Prostate gland (tissue), 2 donors: ENCODE measurements around the gene PPM1B. TPM values are rescaled to one million over a fixed set of nuclear protein-coding genes. Genes with fewer than 3 reads are reported as not detected.

Experiments used
- DNase-seq: peaks from one replicate; pipeline ENCODE4 v3.0.0-alpha.2; 2019; ENCODE audit warnings: low spot score
- H3K27ac ChIP-seq, 2 donors: fragments of 200-600 bp; sonication (generic); 2 replicates each; pipeline ENCODE4 v1.5.1; 2017 to 2019
- H3K27me3 ChIP-seq: fragments of 200-600 bp; sonication (generic); replicated peaks from 2 replicates; pipeline ENCODE4 v1.5.1; 2019; ENCODE audit not compliant: insufficient read depth
- H3K36me3 ChIP-seq, 2 donors: fragments of 200-600 bp; sonication (generic); 1 replicate in 1 of 2; 2 replicates in 1 of 2; pipeline versions ENCODE4 v1.5.1 to v1.8.1; 2017 to 2019
- H3K4me1 ChIP-seq: fragments of 200-600 bp; sonication (generic); replicated peaks from 2 replicates; pipeline ENCODE4 v1.5.1; 2019
- H3K4me3 ChIP-seq, 2 donors: fragments of 200-600 bp; sonication (generic); 2 replicates each; pipeline ENCODE4 v1.5.1; 2017 to 2019
- H3K9me3 ChIP-seq: fragments of 200-600 bp; sonication (generic); 2 replicates; pipeline ENCODE4 v1.5.1; 2017
- CTCF ChIP-seq, 4 experiments: fragments of 200-600 bp in 2 of 4; fragments of 450-650 bp in 2 of 4; sonication (generic) in 2 of 4; IDR thresholded peaks; 1 replicate in 3 of 4; 2 replicates in 1 of 4; pipeline ENCODE4 v1.5.1; 2016 to 2019; ENCODE audit warnings: antibody characterized with exemption in 4 of 4, mild to moderate bottlenecking in 2 of 4, moderate library complexity in 2 of 4
- POLR2A ChIP-seq: fragments of 450-650 bp; IDR thresholded peaks from one replicate; pipeline ENCODE4 v1.6.1; 2016; ENCODE audit warnings: antibody characterized with exemption, mild to moderate bottlenecking
- POLR2AphosphoS5 ChIP-seq: sonication (generic); formaldehyde crosslinking; IDR thresholded peaks from one replicate; pipeline ENCODE4 v1.6.1; 2017; ENCODE audit warnings: antibody characterized with exemption
- WGBS: methylation state at CpG from one replicate; pipeline ENCODE4 v1.1.5; 2018; 5-methylcytosine and 5-hydroxymethylcytosine counted together
- intact Hi-C: fragments of 100-400 bp; cut with DNase I; formaldehyde crosslinking; loops from one replicate; pipeline ENCODE4 v1.14.2; 2022
- total RNA-seq, 2 donors: library from RNA; depleted of rRNA; stranded (reverse); fragments of >200 nt; gene quantifications; one replicate each; pipeline ENCODE4 v1.1.0, GENCODE V29; 2016

PPM1B gene
- total RNA-seq, 2 donors from 2014 or later: 59.9 to 65.4 TPM

GRCh38 chr2:44189104-44189503 lies 20.4 kb downstream of the PPM1B start:
- intact Hi-C loops: no loop called here
- Histone ChIP-seq H3K9me3 (no peaks in the 10 kb centered on the region), H3K4me3 (no peak overlapping the region), H3K36me3 (no peaks in the 10 kb centered on the region), H3K27me3 (no peaks in the 10 kb centered on the region), H3K27ac (no peak overlapping the region), H3K4me1 (no peaks in the 10 kb centered on the region)
- TF ChIP-seq POLR2AphosphoS5: no peak
- TF ChIP-seq CTCF (IDR thresholded peaks at IDR 0.05): no peak
- no peak for TF ChIP-seq POLR2A
- no peak for DNase-seq
- 88% methylated on average over 4 of the region's 4 CpGs for WGBS

GRCh38 chr2:44190526-44190925 lies 21.9 kb downstream of the PPM1B start:
- intact Hi-C loops: no loop called here
- no peaks in the 10 kb centered on the region for H3K36me3 ChIP-seq

GRCh38 chr2:44191739-44192138 lies 23.1 kb downstream of the PPM1B start:
- intact Hi-C loops: no loop called here
- TF ChIP-seq CTCF (IDR thresholded peaks at IDR 0.05): no peak
- TF ChIP-seq POLR2A: no peak
- no peak for TF ChIP-seq POLR2AphosphoS5
- no peak for DNase-seq
- Histone ChIP-seq H3K27me3 (no peaks in the 10 kb centered on the region), H3K4me1 (no peaks in the 10 kb centered on the region), H3K9me3 (no peaks in the 10 kb centered on the region), H3K4me3 (no peak overlapping the region), H3K36me3 (no peaks in the 10 kb centered on the region), H3K27ac (no peak overlapping the region)

More at GRCh38 chr2:44190526-44190925, 21.9 kb downstream of the PPM1B start:
- H3K9me3 ChIP-seq: no peaks in the 10 kb centered on the region
- H3K4me3 ChIP-seq: no peak overlapping the region
- TF ChIP-seq POLR2A: no peak
- TF ChIP-seq POLR2AphosphoS5: no peak
- no peak for TF ChIP-seq CTCF (IDR thresholded peaks at IDR 0.05)
- 68% methylated on average over 3 of the region's 3 CpGs for WGBS
- no peak overlapping the region for H3K27ac ChIP-seq
- H3K27me3 ChIP-seq: no peaks in the 10 kb centered on the region
- no peak for DNase-seq
- no peaks in the 10 kb centered on the region for H3K4me1 ChIP-seq

- Histone ChIP-seq H3K4me3 (no peak overlapping the region), H3K9me3 (no peaks in the 10 kb centered on the region), H3K27me3 (no peaks in the 10 kb centered on the region), H3K27ac (no peak overlapping the region), H3K36me3 (no peaks in the 10 kb centered on the region), H3K4me1 (no peaks in the 10 kb centered on the region)
- intact Hi-C loops: no loop called here
- WGBS: 86% methylated on average over 1 of the region's 1 CpG
- no peak for DNase-seq
- TF ChIP-seq POLR2AphosphoS5: no peak
- TF ChIP-seq POLR2A: no peak
- no peak for TF ChIP-seq CTCF (IDR thresholded peaks at IDR 0.05)
Measured at GRCh38 chr2:44192646-44193045, 24.0 kb downstream of the PPM1B start.

GRCh38 chr2:44195714-44196113 lies 27.0 kb downstream of the PPM1B start:
- intact Hi-C loops: no loop called here
- no peak overlapping the region for H3K4me3 ChIP-seq
- H3K27ac ChIP-seq: no peak overlapping the region
- WGBS: 88% methylated on average over 2 of the region's 2 CpGs
- DNase-seq: no peak
- no peaks in the 10 kb centered on the region for H3K36me3 ChIP-seq
- TF ChIP-seq CTCF (IDR thresholded peaks at IDR 0.05): no peak
- no peak for TF ChIP-seq POLR2AphosphoS5
- TF ChIP-seq POLR2A: no peak
- H3K4me1 ChIP-seq: peaks cover 2% of the 10 kb centered on the region
- no peaks in the 10 kb centered on the region for H3K27me3 ChIP-seq
- no peaks in the 10 kb centered on the region for H3K9me3 ChIP-seq
